Testis (tissue), 3 donors: ENCODE measurements around the gene HNMT. TPM values are rescaled to one million over a fixed set of nuclear protein-coding genes. Genes with fewer than 3 reads are reported as not detected.

Experiments used
- DNase-seq: peaks from one replicate; pipeline ENCODE4 v3.0.0-alpha.2; 2019
- H3K27ac ChIP-seq, 2 donors: fragments of 200-600 bp; sonication (generic); one replicate each; pipeline ENCODE4 v1.5.1; 2019
- H3K27me3 ChIP-seq: fragments of 200-600 bp; sonication (generic); one replicate; pipeline ENCODE4 v1.5.1; 2019
- H3K36me3 ChIP-seq: fragments of 200-600 bp; sonication (generic); one replicate; pipeline ENCODE4 v1.5.1; 2017; ENCODE audit warnings: low read depth; ENCODE audit errors: missing control alignments
- H3K4me1 ChIP-seq: fragments of 200-600 bp; sonication (generic); one replicate; pipeline ENCODE4 v1.5.1; 2019
- H3K4me3 ChIP-seq, 2 donors: fragments of 200-600 bp; sonication (generic); one replicate each; pipeline ENCODE4 v1.5.1; 2017 to 2019
- H3K9me3 ChIP-seq: fragments of 200-600 bp; sonication (generic); one replicate; pipeline ENCODE4 v1.5.1; 2017
- POLR2A ChIP-seq: fragments of 450-650 bp; IDR thresholded peaks from one replicate; pipeline ENCODE4 v1.6.1; 2017; ENCODE audit warnings: antibody characterized with exemption, mild to moderate bottlenecking, moderate library complexity
- WGBS, 2 donors: methylation state at CpG; one replicate each; pipeline ENCODE4 v1.1.5; 2018; 5-methylcytosine and 5-hydroxymethylcytosine counted together
- intact Hi-C: fragments of 100-400 bp; cut with DNase I; formaldehyde crosslinking; loops from one replicate; pipeline ENCODE4 v1.15.1; 2023; ENCODE audit warnings: low total_unique reads
- polyA plus RNA-seq: library from polyadenylated mRNA; stranded (reverse); fragments of 350-450 nt; fragmentation: Illumina TruSeq; extraction: RNeasy Lipid Tissue Mini Kit (QIAGEN cat#74804); gene quantifications from one replicate; pipeline ENCODE4 v1.2.3, GENCODE V29; 2014; ENCODE audit warnings: low read depth, low replicate concordance; ENCODE audit not compliant: insufficient read depth
- total RNA-seq, 2 donors: library from RNA; depleted of rRNA; stranded (reverse); fragments of >200 nt; gene quantifications; one replicate each; pipeline ENCODE4 v1.2.3, GENCODE V29; 2016
- TF ChIP-seq, protein P1 (sequence below), 3 experiments: fragments of 450-650 bp in 2 of 3; fragments of 200-600 bp in 1 of 3; sonication (generic) in 1 of 3; IDR thresholded peaks; one replicate each; pipeline ENCODE4 v1.5.1; 2016 to 2019; ENCODE audit warnings: antibody characterized with exemption in 3 of 3, mild to moderate bottlenecking in 2 of 3, moderate library complexity in 1 of 3

HNMT gene
- total and polyA plus RNA-seq, 3 donors from 2014 or later = 13.6 to 20.8 (median 15.7) TPM

DNA sequence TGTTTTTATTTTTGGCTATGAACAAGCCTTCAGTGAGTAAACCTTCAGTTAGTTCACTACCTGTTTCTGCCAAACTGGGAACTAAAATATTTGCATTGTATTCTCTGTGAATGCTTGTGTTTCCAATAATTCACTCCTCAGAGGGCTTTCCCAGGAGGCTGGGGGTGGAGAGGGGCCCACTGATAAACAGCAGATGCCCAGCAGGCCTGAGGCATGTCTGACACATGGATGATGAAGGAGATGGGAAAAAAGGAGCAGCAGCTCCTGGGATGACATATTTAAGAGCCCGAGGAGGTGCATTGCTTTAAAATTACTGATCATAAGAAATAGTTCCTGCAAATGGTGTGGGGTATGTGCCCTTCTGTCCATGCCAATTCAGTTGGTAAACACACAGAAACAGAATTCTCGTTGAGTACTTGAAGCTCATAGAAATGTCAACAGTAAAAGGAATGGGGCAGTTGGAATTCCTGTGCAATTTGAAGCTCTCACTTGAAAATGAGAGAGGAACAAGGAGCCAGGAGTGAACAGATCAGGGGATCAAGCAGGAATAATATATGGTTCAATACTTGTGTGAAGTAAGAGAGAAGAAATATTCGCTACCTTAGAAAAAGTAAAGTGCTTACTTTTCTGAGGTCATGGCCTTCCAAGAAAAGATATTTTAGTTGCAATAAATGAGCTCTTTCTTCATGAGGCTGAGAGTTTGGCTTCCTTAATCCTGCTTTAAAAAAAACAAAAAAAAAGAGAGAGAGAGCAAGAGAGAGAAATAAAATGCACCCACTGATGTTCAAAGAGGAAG, 22.0 kb upstream of the HNMT start:
- DNase-seq = no peak
- TF ChIP-seq, protein P1, sequence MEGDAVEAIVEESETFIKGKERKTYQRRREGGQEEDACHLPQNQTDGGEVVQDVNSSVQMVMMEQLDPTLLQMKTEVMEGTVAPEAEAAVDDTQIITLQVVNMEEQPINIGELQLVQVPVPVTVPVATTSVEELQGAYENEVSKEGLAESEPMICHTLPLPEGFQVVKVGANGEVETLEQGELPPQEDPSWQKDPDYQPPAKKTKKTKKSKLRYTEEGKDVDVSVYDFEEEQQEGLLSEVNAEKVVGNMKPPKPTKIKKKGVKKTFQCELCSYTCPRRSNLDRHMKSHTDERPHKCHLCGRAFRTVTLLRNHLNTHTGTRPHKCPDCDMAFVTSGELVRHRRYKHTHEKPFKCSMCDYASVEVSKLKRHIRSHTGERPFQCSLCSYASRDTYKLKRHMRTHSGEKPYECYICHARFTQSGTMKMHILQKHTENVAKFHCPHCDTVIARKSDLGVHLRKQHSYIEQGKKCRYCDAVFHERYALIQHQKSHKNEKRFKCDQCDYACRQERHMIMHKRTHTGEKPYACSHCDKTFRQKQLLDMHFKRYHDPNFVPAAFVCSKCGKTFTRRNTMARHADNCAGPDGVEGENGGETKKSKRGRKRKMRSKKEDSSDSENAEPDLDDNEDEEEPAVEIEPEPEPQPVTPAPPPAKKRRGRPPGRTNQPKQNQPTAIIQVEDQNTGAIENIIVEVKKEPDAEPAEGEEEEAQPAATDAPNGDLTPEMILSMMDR (IDR thresholded peaks at IDR 0.05) = no peak
- no peak for TF ChIP-seq POLR2A
- H3K36me3 ChIP-seq = no peaks in the 10 kb centered on the region
- no peaks in the 10 kb centered on the region for H3K27me3 ChIP-seq
- H3K4me3 ChIP-seq = no peak overlapping the region
- intact Hi-C loops = no loop called here
- no peak overlapping the region for H3K27ac ChIP-seq
- H3K4me1 ChIP-seq = no peaks in the 10 kb centered on the region
- H3K9me3 ChIP-seq = no peaks in the 10 kb centered on the region
- 55 to 70% methylated on average over 3 of the region's 3 CpGs for WGBS, 2 donors

DNA sequence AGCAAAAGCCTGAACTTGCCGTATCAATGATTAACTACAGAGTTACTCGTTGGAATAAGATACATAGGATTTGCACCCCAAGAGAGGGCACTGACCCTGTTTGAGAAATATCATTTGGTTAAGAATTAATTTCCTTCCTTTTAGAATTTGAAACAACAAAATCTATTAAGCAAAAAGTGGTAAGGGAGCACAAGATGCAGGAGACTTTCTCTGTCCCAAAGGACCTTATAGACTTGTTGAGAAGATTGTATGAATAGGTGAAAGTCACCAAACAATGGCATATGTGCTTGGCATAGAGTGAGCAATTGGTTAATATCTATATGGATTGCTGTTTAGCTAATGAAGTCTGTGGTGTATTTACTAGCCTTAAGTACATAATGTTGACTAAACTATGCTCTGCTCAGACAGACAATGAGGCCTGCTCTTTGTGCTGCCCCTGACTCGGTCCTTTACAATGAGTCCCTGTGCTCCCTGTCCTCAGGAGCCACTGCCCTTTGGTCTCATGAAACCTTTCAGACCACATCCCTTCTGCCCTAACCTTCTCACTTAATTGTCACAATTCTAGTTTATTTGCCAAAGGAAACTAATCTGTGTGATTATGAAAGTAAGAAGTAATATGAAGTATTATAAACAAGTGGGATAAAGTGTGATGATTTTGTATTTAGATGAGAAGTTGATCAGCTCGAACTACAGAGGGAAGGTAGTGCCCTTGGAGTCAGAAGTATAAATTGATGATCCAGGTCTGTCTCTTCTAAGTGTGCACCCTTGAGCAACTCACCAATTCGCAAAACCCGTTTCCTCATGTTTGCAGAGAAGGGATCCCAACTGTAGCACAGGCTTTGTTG, 21.2 kb upstream of the HNMT start:
- Histone ChIP-seq H3K4me1 (no peaks in the 10 kb centered on the region), H3K9me3 (no peaks in the 10 kb centered on the region), H3K27ac (no peak overlapping the region), H3K36me3 (no peaks in the 10 kb centered on the region), H3K4me3 (no peak overlapping the region), H3K27me3 (no peaks in the 10 kb centered on the region)
- intact Hi-C loops = no loop called here
- 75 to 79% methylated on average over 6 of the region's 6 CpGs for WGBS, 2 donors
- no peak for TF ChIP-seq POLR2A
- TF ChIP-seq, protein P1 (IDR thresholded peaks at IDR 0.05) = no peak
- DNase-seq = no peak

DNA sequence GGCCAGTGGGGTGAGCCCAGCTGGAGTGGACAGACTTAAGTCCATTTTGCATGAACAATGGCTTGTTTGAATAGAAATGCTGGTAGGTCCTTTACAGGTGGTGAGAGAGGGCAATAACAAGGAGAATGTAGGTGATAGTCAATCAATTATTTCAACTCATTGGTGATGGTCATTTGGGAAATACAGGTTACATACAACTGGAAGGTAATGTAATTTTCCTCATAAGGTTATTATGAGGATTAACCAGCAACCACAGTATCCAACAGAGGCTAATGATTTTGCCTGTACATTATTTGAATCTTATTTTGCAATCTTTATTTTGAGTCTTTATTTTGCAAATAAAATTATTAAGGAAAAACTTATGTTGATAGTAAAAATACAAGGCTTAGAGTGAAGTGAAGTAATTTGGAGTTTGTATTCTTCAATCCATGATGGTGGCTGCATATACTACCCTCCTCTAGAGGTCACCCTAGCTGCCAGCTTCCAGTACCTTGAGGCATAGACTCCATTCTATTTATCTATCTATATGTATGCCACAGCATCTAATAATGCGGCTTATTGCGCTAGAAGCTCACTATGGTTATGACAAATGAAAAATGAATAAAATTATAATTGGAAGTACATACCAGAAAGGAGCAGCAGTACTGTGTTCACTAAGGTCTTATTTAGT, 20.5 kb upstream of the HNMT start:
- intact Hi-C loops = no loop called here
- Histone ChIP-seq H3K9me3 (no peaks in the 10 kb centered on the region), H3K27me3 (no peaks in the 10 kb centered on the region), H3K27ac (no peak overlapping the region), H3K4me3 (no peak overlapping the region), H3K4me1 (no peaks in the 10 kb centered on the region), H3K36me3 (no peaks in the 10 kb centered on the region)
- TF ChIP-seq, protein P1 (IDR thresholded peaks at IDR 0.05) = no peak
- TF ChIP-seq POLR2A = no peak
- DNase-seq = no peak
- WGBS, 2 donors = 93 to 97% methylated on average over 2 of the region's 2 CpGs

DNA sequence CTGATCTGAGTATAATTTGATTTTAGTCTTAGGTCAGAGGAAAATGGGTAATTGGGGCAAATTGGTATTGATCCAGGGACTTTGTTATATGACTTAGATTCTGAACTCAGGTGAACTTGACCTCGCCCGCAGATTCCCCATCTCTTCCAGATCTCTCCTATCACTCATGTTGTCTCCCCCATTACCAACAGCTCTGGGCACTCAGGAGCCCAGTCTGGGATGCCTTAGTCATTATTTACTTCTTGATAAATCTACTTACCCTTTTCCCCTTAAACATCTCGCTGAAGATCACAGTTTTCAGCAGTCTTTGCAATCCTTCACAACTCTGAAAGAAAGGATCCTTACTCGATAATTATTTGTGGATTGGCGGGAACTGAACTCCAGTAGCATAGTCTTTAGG, 19.6 kb upstream of the HNMT start:
- Histone ChIP-seq H3K27ac (no peak overlapping the region), H3K27me3 (no peaks in the 10 kb centered on the region), H3K9me3 (no peaks in the 10 kb centered on the region), H3K36me3 (no peaks in the 10 kb centered on the region), H3K4me3 (no peak overlapping the region), H3K4me1 (no peaks in the 10 kb centered on the region)
- no peak for DNase-seq
- WGBS, 2 donors = 81 to 91% methylated on average over 5 of the region's 5 CpGs
- TF ChIP-seq, protein P1 (IDR thresholded peaks at IDR 0.05) = no peak
- no peak for TF ChIP-seq POLR2A
- intact Hi-C loops = no loop called here
